NK-92 (cell line): ENCODE results near the gene CFAP100.

Experiments
- DNase-seq: peaks from one replicate; lab custom pipeline; 2025; ENCODE audit not compliant: unreplicated experiment; lab: John Stamatoyannopoulos, UW

The CFAP100 gene

GRCh38 chr3:126373682-126374601, 20.8 kb upstream of the CFAP100 start:
- DNase-seq, result no peak

DNA sequence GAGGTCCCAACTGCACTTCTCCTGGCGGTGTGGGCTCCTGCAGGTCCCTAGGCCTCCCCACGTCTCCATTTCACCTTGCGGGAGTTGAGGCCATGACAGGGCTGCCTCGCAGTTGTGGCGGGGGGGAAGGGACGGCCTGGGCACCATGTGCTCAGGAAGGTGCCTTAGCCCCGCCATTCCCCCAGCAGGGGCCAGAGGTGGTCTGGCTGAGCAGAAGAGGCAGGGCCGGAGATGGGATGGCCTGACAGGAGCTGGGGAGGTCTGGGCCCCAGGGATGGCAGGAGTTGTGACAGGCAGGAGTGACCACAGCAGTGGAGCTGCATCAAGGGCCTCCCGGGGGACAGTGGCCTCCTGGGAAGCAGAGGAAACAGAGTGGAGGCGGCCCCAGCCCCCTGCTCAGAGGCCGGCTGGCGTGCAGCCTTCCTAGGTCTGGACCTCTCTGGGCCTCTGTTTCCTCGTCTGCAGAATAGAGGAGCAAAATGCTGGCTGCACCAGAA, 18.8 kb upstream of the CFAP100 start:
- DNase-seq, result no peak

DNA sequence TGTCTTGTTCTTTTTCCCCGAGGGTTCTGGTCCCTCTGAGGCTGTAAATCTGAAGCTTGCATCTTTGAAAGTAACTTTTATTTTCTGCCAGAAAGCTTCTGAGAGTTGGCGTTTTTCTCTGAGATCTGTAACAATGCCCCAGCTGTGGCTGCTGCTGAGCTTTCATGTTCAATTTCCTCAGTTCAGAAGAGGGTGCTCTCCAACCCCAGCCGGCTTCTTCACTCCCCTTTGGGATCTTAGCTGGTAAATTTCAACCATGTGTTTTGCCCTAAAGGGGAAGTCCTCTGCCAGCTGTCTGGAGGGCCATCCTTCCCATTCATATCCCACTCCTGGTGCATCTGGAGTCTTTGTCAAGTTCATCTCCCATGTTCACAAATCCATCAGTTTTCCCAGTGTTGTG, 18.3 kb upstream of the CFAP100 start:
- DNase-seq, result no peak

- no peak for DNase-seq
These were observed 17.5 kb upstream of the CFAP100 start for GRCh38 chr3:126377211-126377610.

DNA sequence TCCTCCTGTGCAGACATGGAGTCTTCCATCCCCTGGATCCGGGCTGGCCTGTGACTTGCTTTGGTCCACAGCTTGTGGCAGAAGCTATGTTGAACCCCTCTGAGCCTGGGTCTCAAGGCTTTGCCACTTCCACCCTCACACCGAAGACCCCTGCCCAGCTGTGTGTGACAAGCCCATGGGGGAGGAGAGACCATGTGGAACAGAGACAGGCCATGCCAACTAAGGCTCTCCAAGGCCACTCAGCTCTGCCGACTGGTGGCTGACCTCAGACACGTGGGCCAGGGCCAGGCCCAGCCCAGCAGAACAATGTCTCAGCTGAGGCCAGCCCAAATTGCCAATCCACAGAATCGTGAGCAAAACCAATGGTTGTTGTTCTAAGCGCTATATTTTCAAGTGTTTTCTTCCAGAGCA, 16.4 kb upstream of the CFAP100 start:
- DNase-seq, result no peak

- DNase-seq, result no peak
These were observed 14.5 kb upstream of the CFAP100 start for GRCh38 chr3:126380011-126380768.

DNA sequence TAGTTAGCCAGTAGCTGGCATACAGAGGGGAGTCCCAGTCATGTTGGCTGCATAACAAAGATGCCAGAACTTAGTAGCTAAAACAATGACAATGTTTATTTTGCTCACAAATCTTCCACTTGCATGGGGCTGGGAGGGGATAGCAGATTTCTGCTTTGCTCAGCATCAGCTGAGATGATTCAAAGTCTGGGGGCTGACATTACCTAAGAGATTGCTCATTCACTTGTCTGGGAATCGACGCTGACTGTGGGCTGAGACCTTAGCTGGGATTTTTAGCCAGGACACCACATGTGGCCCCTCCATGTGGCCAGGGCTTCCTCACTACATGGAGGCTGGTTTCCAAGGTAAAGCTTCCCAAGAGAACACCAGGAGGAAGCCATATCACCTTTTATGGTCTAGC, 12.7 kb upstream of the CFAP100 start:
- no peak for DNase-seq

DNA sequence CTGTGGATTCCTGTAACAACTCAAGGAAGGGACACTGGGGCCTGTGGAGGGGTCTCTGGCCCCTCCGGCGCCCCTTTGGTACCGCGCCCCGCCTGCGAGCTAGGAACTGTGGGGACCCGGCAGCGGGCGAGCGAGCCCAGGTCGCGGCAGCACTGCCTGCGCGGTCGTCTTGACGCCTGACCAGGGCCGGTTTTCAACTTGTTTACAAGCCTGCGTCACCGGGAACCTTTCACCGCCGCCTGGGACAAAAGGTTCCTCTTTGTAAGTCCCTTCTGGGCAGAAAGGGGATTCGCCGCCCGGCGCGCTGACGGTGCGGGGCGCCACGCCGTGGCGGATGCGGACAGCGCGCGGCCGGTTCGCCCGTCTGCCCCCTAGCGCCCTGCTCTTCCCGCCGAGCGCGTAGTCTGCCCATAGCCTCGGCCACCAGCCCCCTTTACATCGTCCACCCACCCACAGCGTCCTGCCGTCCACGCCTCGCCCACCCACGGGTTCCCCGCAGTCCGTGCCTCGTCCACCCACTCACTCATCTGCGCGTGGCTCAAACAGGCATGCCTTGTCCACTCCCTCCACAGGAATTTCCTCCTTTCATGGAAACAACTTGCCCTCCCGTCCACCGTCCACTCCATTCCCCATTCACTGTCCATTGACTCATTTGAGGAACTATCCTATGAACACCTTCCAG, 5.5 kb upstream of the CFAP100 start:
- DNase-seq, result no peak

DNA sequence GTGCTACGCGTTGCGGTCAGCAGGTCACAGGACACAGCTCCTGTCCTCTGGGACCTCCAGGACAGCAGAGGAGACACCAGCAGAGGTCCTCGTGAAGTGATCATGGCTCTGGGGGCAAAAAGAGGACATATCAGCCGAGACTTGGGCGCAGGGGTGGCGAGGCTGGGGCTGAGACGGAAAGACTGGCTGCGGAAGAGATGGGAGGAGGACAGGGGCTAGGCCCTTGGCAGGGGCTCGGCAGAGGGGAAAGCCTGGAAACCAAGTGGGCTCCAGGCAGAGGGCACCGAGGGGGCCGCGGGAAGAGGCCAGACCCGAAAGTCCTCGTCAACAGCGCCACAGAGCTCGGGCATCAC, 4.9 kb upstream of the CFAP100 start:
- no peak for DNase-seq

DNA sequence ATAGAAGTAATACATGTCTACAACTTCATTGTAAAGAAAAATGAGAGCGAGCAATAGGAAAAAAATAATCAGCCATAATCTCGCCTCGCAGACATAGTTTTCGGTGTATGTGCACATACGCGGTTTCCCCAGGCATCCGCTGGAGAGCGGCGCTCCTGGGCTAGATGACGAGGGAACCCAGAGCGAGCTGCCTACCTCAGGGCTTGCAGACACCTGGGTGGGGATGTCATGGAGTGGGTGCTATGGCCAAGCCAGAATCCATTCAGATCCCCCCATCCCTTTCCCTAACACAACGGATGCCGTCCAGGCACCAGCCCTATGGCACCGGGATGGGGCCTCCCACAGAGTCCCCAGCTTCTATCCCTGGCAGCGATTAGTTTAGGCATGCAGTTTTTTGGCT, 4.5 kb upstream of the CFAP100 start:
- DNase-seq, result no peak

DNA sequence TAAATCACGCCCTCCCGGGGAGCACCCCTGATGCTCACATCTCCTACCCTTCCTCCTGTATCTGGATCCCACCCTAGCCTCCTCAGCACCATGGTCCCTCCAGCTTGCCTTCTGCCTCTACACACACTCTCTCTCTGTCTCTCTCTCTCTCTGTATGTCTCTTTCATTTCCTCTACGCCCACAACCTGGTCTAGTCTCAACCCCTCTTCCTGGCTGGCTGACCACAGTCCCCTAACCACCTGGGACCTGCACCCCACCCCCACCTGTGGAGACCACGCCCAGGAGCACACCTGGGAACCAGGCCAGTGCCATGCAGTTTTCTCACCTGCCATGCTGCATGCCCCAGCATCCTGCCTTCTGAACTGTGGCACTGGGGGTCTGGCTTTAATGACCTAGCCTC, 4.0 kb upstream of the CFAP100 start:
- DNase-seq, result no peak

GRCh38 chr3:126391631-126392030, 3.1 kb upstream of the CFAP100 start:
- no peak for DNase-seq

DNA sequence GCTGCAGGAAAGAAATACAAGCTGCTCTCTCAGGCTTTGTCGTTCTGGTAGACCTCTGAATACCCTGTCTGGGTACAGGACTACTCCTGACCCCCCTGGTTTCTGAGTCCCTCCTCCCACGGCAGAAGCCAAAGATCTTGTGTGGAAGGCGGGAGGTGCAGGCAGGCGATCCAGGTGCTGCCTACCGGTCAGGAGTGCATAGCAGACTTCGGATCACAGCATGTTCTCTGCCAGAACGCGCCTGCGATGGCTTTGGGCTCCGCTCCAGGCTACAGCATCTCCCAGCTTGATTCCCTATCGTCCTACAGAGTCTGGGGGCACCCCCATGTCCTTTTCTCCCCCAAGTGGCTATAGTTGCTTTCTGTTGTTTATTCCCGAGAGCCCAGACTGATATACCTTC, 2.5 kb upstream of the CFAP100 start:
- no peak for DNase-seq

- DNase-seq, result no peak
These were observed 1.1 kb upstream of the CFAP100 start for GRCh38 chr3:126393563-126393962.

DNA sequence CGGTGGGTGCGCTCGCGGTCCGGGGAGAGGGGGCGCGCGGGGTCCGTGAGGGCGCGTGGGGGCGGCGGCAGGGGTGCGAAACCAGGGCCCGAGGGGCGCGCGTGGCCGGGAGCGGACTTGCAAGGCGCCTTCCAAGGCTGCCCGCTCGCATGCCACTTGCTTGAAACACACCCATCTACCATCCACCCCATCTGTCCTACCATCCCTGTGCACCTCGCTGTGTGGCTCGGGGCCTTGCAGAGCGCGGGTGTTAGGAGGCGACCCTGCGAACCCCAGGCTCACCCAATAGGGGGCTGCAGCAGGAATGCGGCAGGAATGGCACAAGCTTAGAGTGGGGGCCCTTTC, 240 bp downstream of the CFAP100 start:
- no peak for DNase-seq

GRCh38 chr3:126395846-126396513, 1.3 kb downstream of the CFAP100 start:
- DNase-seq, result no peak

- DNase-seq, result no peak
These were observed 1.8 kb downstream of the CFAP100 start for GRCh38 chr3:126396536-126396935.

GRCh38 chr3:126397610-126398422, 3.1 kb downstream of the CFAP100 start:
- no peak for DNase-seq

DNA sequence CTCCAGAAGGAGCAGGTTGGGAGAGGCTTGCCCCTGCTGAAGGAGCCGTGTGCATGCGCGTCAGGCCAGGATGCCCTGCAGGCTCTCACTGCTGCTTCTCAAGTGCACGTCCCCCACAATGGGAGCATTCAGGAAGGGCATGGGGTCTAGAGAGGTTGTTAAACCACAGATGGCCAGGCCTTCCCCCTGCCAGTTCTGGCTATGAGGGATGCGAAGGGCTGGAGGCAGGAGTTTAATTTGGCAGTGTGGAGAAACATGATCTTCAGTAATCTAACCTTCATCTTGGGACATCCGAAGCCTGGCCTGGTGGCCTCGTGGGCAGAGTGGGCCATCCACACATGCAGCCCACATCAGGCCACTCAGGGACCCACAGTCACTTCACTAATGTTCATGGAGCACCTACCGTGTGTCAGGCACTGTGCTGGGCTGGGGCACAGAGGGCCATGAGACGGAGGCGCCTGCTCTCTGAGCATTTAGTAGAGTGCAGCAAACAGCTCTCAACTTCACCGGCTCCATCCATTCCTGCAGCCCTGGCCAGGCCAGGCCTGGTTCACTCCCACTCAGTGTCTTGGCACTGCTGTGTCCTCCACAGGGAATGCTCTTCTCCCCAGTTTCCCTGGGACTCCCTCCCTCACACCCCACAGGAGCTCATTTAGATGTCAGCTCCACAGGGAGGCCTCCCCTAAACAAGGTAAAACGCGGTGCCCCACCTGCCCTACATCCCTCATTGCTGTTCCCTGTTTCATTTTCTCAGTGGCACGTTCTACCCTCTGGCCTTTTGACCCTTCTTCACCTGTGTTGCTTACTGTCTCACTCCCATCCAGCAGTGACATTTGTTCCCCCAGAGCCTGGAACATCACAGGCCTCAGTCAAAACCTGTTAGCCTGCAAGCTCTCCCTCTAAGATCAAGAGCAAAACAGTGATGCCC, 4.0 kb downstream of the CFAP100 start:
- no peak for DNase-seq
